ENCODE results near the gene LAMC3. TPM values are rescaled to one million over a fixed set of nuclear protein-coding genes. Genes with fewer than 3 reads are reported as not detected.

Gene LAMC3
- polyA plus RNA-seq, 1 experiment, result 0.01 TPM

GRCh38 chr9:131090025-131090787 is 81.2 kb downstream of the LAMC3 start:
- DNase-seq (ENCODE audit: low read depth), result no peak
- peaks cover 16% of the 10 kb centered on the region for H3K27me3 ChIP-seq (ENCODE audit: control insufficient read depth, insufficient read depth, low read length)
- CTCF ChIA-PET, result no interaction called here
- no peak overlapping the region for H3K4me3 ChIP-seq (ENCODE audit: low read depth, low read length)
- POLR2A ChIA-PET, result no interaction called here
- no peak for TF ChIP-seq CTCF (IDR thresholded peaks at IDR 0.05; ENCODE audit: insufficient read depth, low read depth, low read length)
- no peaks in the 10 kb centered on the region for H3K36me3 ChIP-seq (ENCODE audit: control insufficient read depth, insufficient read depth, low read length)

GRCh38 chr9:131091352-131091992 is 82.5 kb downstream of the LAMC3 start:
- CTCF ChIA-PET, result no interaction called here
- POLR2A ChIA-PET, result no interaction called here
- DNase-seq (ENCODE audit: low read depth), result no peak
- Histone ChIP-seq H3K27me3 (ENCODE audit: control insufficient read depth, insufficient read depth, low read length) (peaks cover 22% of the 10 kb centered on the region), H3K4me3 (ENCODE audit: low read depth, low read length) (no peak overlapping the region), H3K36me3 (ENCODE audit: control insufficient read depth, insufficient read depth, low read length) (no peaks in the 10 kb centered on the region)
- TF ChIP-seq CTCF (IDR thresholded peaks at IDR 0.05; ENCODE audit: insufficient read depth, low read depth, low read length), result no peak

- peaks cover 26% of the 10 kb centered on the region for H3K27me3 ChIP-seq (ENCODE audit: control insufficient read depth, insufficient read depth, low read length)
These were observed 83.1 kb downstream of the LAMC3 start for GRCh38 chr9:131092030-131092429.

GRCh38 chr9:131092548-131093440 is 83.8 kb downstream of the LAMC3 start:
- no peak overlapping the region for H3K4me3 ChIP-seq (ENCODE audit: low read depth, low read length)
- DNase-seq (ENCODE audit: low read depth), result no peak
- no peak for TF ChIP-seq CTCF (IDR thresholded peaks at IDR 0.05; ENCODE audit: insufficient read depth, low read depth, low read length)
- H3K27me3 ChIP-seq (ENCODE audit: control insufficient read depth, insufficient read depth, low read length), result peaks cover 32% of the 10 kb centered on the region
- no peaks in the 10 kb centered on the region for H3K36me3 ChIP-seq (ENCODE audit: control insufficient read depth, insufficient read depth, low read length)
- CTCF ChIA-PET, result no interaction called here
- POLR2A ChIA-PET, result interaction anchor here (0.6 kb wide), 1 partner anchor 154 kb away, joined by 5 read pairs; no protein-coding TSS in a partner anchor

More at GRCh38 chr9:131092030-131092429, 83.1 kb downstream of the LAMC3 start:
- H3K36me3 ChIP-seq (ENCODE audit: control insufficient read depth, insufficient read depth, low read length), result no peaks in the 10 kb centered on the region
- no peak overlapping the region for H3K4me3 ChIP-seq (ENCODE audit: low read depth, low read length)
- ChIA-PET POLR2A (no interaction called here), CTCF (no interaction called here)
- no peak for TF ChIP-seq CTCF (IDR thresholded peaks at IDR 0.05; ENCODE audit: insufficient read depth, low read depth, low read length)
- DNase-seq (ENCODE audit: low read depth), result no peak

- TF ChIP-seq CTCF (IDR thresholded peaks at IDR 0.05; ENCODE audit: insufficient read depth, low read depth, low read length), result no peak
- Histone ChIP-seq H3K4me3 (ENCODE audit: low read depth, low read length) (no peak overlapping the region), H3K27me3 (ENCODE audit: control insufficient read depth, insufficient read depth, low read length) (peaks cover 34% of the 10 kb centered on the region), H3K36me3 (ENCODE audit: control insufficient read depth, insufficient read depth, low read length) (no peaks in the 10 kb centered on the region)
- CTCF ChIA-PET, result interaction anchor here (1.3 kb wide), 1 partner anchor 10 kb away, joined by 3 read pairs; no protein-coding TSS in a partner anchor
- POLR2A ChIA-PET, result no interaction called here
- no peak for DNase-seq (ENCODE audit: low read depth)
These were observed 85.0 kb downstream of the LAMC3 start for GRCh38 chr9:131094015-131094414.
